Ishikawa (cell line): ENCODE measurements around the gene FASN.

Experiments used
- CEBPB ChIP-seq: IDR thresholded peaks from 2 replicates; pipeline ENCODE4 v1.6.1; 2012
- CREB1 ChIP-seq: IDR thresholded peaks from 2 replicates; pipeline ENCODE4 v1.6.1; 2012; ENCODE audit warnings: low read depth
- EGR1 ChIP-seq: IDR thresholded peaks from 2 replicates; pipeline ENCODE4 v1.6.1; 2012
- EP300 ChIP-seq: IDR thresholded peaks from 2 replicates; pipeline ENCODE4 v1.6.1; 2012; ENCODE audit warnings: borderline replicate concordance
- FOXM1 ChIP-seq: IDR thresholded peaks from 2 replicates; pipeline ENCODE4 v1.6.1; 2012; ENCODE audit warnings: low read depth, borderline replicate concordance
- NFIC ChIP-seq: IDR thresholded peaks from 2 replicates; pipeline ENCODE4 v1.6.1; 2012
- RAD21 ChIP-seq: IDR thresholded peaks from 2 replicates; pipeline ENCODE4 v1.6.1; 2012; ENCODE audit warnings: low read depth
- TAF1 ChIP-seq: IDR thresholded peaks from 2 replicates; pipeline ENCODE4 v1.6.1; 2012; ENCODE audit warnings: low read depth, mild to moderate bottlenecking
- TCF12 ChIP-seq: IDR thresholded peaks from 2 replicates; pipeline ENCODE4 v1.6.1; 2012; ENCODE audit warnings: low read depth
- TEAD4 ChIP-seq: IDR thresholded peaks from 2 replicates; pipeline ENCODE4 v1.6.1; 2012
- YY1 ChIP-seq: IDR thresholded peaks from 2 replicates; pipeline ENCODE4 v1.6.1; 2012; ENCODE audit warnings: low read depth
- ZBTB7A ChIP-seq: IDR thresholded peaks from 2 replicates; pipeline ENCODE4 v1.6.1; 2012; ENCODE audit warnings: low read depth
- TF ChIP-seq, protein P1 (sequence below): IDR thresholded peaks from 2 replicates; pipeline ENCODE4 v1.6.1; 2012
- TF ChIP-seq, protein P2 (sequence below): IDR thresholded peaks from 2 replicates; pipeline ENCODE4 v1.6.1; 2012
- TF ChIP-seq, protein P3 (sequence below): IDR thresholded peaks from 2 replicates; pipeline ENCODE4 v1.6.1; 2012; ENCODE audit warnings: low read depth, mild to moderate bottlenecking

Gene FASN

DNA sequence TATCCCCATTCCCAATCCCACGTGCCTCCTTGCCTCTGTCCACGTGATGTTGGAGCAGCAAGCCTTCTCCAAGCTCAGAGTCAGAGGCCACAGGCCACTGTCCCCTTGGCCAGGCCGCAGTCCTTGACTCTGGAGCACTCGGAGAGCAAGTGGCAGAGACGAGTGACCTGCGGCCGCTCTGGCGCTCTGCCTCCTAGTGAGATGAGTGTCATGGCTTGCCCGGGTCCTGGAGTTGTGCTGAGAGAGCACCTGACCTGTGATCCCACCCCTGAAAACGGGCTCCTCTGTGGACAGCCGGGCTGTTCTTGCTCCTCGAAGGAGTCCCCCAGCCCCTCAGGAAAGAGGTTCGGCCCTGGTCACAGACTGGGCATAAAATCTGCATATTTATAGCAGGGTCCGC lies 10.0 kb upstream of the FASN start:
- TF ChIP-seq RAD21 (no peak), ZBTB7A (no peak)

DNA sequence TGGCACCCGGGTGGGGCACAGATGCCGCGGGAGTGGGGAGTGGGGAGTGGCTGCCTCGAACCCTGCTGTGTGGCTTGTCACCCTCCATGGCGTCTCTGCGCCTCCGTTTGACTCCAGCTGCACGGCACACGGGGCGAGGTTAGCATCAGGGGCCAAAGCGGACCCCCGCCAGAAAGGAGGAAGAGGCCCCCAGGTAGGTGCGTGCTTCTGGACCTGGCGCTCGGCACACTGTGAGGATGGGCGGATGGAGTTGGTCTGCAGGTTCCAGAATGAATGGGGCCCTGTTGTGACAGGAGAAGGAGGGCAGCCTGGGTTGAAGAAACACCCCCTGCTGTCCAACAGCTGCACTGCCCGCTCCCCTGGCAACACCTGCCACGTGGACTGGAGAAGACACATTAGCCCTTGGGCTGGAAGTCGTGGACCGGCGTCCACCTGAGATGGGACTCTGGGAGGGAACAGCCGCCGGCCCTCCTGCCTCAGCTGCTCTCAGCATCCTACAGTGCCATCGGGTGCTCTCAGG lies 9.4 kb upstream of the FASN start:
- no peak for TF ChIP-seq FOXM1
- TF ChIP-seq, protein P1, sequence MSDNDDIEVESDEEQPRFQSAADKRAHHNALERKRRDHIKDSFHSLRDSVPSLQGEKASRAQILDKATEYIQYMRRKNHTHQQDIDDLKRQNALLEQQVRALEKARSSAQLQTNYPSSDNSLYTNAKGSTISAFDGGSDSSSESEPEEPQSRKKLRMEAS: 0 out of 2 replicates have a peak, but pooled peaks have one; percentile 35

DNA sequence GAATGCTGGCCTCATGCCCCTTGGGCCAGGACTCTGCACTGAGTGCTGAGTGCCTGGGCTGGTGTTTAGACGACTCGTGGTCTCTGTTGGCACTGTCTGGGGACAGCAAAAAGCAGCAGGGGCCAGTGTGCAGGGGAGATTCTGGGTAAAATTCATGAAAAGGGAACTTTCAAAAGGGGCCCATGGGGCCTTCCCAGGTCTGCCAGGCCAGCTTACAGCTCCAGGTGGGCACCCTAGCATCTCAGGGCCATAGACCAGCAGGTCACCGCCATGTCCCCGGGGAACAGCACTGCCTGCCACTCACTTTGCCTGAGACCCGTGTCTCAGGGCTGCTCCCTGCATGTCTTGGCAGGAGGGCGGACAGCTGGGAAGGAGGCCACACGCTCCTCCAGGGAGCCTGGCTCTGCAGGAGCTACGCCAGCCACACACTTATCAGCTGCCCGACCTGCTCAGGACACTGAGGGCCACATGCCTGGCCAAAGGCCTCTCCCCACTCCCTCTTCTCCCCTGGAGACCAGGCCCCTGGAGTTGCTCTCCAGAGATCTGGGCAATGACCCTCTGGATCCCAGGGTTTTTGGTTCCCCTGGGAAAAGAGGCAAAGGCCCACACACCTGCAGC lies 8.8 kb upstream of the FASN start:
- TF ChIP-seq FOXM1: no peak
- TF ChIP-seq YY1: no peak
- no peak for TF ChIP-seq CREB1
- no peak for TF ChIP-seq NFIC
- no peak for TF ChIP-seq RAD21
- no peak for TF ChIP-seq ZBTB7A
- TF ChIP-seq, protein P2, sequence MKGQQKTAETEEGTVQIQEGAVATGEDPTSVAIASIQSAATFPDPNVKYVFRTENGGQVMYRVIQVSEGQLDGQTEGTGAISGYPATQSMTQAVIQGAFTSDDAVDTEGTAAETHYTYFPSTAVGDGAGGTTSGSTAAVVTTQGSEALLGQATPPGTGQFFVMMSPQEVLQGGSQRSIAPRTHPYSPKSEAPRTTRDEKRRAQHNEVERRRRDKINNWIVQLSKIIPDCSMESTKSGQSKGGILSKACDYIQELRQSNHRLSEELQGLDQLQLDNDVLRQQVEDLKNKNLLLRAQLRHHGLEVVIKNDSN: no peak
- TF ChIP-seq TEAD4: no peak

DNA sequence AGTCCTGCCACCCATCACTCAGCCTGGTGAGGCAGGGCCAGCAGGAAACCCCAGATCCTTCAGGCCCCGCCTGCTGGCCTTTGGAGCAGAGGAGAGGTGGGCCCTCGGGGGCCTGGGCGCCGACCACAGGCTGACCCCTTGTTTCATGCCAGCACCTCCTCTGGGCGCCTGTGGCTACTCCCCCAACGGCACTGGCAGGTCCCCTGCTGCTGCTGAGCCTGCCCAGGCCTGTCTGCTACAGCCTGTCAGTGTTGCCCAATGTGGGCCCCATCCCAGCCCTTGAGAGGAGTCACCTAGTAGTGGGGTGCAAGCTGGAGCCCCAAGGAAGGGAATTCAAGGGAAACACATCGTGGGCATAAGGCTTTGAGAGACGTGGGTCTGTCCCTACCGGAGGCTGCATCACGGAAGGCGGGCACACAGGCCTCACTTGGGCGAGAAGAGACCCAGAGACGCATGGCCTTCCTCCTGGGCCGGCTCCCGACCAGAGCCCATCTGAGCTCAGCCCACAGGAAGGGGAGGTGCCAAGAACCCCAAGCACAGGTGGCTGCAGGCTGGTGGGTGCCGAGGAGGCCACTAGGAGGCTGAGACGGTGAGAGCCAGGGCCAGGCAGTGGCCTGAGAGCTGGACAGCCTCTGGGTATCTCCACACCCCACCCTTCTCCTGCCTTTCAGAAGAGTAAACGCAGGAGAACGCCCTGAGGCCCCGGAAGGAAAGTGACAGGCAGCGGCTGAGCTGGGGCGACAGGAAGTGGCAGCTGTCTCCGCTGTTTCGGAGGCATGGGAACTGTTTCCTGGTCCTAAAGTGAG lies 8.0 kb upstream of the FASN start:
- TF ChIP-seq ZBTB7A (no peak), EGR1 (no peak), CEBPB (no peak), CREB1 (no peak), NFIC (no peak), EP300 (no peak), YY1 (no peak), FOXM1 (no peak), TAF1 (no peak), RAD21 (no peak), TCF12 (no peak), TEAD4 (no peak)
- TF ChIP-seq, protein P1: no peak
- TF ChIP-seq, protein P3, sequence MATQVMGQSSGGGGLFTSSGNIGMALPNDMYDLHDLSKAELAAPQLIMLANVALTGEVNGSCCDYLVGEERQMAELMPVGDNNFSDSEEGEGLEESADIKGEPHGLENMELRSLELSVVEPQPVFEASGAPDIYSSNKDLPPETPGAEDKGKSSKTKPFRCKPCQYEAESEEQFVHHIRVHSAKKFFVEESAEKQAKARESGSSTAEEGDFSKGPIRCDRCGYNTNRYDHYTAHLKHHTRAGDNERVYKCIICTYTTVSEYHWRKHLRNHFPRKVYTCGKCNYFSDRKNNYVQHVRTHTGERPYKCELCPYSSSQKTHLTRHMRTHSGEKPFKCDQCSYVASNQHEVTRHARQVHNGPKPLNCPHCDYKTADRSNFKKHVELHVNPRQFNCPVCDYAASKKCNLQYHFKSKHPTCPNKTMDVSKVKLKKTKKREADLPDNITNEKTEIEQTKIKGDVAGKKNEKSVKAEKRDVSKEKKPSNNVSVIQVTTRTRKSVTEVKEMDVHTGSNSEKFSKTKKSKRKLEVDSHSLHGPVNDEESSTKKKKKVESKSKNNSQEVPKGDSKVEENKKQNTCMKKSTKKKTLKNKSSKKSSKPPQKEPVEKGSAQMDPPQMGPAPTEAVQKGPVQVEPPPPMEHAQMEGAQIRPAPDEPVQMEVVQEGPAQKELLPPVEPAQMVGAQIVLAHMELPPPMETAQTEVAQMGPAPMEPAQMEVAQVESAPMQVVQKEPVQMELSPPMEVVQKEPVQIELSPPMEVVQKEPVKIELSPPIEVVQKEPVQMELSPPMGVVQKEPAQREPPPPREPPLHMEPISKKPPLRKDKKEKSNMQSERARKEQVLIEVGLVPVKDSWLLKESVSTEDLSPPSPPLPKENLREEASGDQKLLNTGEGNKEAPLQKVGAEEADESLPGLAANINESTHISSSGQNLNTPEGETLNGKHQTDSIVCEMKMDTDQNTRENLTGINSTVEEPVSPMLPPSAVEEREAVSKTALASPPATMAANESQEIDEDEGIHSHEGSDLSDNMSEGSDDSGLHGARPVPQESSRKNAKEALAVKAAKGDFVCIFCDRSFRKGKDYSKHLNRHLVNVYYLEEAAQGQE: no peak
- TF ChIP-seq, protein P2: no peak

DNA sequence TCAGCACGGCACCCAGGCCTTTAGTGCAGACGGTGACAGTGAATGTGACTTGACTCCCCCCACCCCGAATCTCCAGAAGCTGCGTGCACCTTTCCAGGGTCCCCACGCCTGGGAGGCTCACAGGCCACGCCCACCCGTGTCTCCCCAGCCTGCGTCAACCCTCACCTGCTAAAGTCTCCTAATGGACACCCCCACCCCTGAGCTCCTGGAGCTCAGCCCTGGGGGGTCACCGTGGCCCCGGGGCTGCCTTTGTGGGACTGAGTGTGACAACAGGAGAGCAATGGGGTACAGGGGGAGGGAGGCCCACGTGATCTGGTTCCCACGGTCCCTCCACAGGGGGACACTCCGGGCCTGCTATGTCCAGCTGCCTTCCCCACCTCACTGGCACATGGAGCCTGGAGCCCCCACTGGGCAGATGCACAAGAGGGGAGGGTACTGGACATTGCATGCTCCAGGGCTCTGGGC lies 7.4 kb upstream of the FASN start:
- TF ChIP-seq TAF1 (no peak), YY1 (no peak), TCF12 (no peak), ZBTB7A (no peak; the same call in 1 of the 2 replicates), CEBPB (no peak), CREB1 (no peak), EGR1 (no peak), TEAD4 (no peak), RAD21 (no peak), NFIC (no peak), FOXM1 (no peak), EP300 (no peak)
- TF ChIP-seq, protein P1: no peak
- TF ChIP-seq, protein P3: no peak
- TF ChIP-seq, protein P2: no peak
